ENCODE data around the gene GRK5.

The GRK5 gene

DNA sequence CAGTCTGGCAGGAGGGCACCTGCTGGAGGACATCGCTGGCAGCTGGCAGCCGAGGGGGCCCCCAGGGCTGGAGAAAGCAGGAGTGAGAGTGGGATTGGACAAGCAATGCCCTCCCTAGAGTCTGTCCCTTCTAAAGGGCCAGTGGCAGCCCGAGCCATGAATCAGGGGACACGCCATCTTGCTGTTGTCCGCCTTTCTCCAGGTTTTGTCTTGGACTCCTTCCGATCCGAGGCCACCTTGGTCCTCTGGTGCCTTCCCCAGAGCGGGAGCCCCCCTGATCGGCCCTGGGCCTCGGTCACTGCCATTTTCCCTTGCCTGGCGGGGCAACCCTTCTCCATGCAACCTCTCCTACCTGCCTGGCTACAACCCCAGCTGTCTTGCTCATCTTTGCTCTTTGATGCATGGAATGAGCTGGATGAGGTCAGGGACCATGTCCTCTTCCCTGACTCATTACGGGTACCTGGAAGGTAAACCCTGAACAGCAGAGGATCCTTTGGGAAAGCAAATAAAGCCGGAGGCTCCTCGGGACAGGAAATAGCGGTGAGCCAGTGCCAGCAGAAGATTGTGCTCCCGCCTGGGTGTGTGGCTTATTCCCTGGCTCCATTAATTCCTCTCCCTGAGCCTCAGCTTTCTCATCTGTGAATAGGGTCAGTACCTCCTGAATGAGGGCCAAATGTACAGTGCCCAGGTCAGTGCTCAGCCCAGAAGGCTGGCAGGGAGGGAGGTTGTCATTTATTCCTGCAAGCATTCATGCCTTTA lies 112.0 kb downstream of the GRK5 start:
- TF ChIP-seq, protein P1, sequence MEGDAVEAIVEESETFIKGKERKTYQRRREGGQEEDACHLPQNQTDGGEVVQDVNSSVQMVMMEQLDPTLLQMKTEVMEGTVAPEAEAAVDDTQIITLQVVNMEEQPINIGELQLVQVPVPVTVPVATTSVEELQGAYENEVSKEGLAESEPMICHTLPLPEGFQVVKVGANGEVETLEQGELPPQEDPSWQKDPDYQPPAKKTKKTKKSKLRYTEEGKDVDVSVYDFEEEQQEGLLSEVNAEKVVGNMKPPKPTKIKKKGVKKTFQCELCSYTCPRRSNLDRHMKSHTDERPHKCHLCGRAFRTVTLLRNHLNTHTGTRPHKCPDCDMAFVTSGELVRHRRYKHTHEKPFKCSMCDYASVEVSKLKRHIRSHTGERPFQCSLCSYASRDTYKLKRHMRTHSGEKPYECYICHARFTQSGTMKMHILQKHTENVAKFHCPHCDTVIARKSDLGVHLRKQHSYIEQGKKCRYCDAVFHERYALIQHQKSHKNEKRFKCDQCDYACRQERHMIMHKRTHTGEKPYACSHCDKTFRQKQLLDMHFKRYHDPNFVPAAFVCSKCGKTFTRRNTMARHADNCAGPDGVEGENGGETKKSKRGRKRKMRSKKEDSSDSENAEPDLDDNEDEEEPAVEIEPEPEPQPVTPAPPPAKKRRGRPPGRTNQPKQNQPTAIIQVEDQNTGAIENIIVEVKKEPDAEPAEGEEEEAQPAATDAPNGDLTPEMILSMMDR (IDR thresholded peaks at IDR 0.05; ENCODE audit: low read length, missing control alignments), result no peak
- no peak for DNase-seq (ENCODE audit: low read depth)
- H3K4me3 ChIP-seq (replicated peaks; ENCODE audit: low read depth, low read length), result no peak overlapping the region

DNA sequence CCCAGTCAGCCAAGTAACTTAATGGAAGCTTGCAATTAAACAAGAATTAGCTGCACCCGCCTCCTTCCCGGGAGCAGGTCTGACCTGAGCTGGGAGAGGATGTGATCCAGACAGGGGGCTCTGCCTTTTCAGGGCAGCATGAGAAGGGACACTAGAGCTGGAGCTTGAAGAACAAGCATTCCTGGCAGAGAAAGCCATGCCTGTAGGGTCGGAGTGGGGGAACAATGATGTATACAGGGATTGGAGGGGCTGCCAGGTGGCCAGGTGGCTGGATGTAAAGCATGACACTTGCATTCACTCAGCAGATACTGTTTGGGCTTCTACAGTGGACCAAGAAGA lies 112.5 kb downstream of the GRK5 start:
- TF ChIP-seq, protein P1 (IDR thresholded peaks at IDR 0.05; ENCODE audit: low read length, missing control alignments), result no peak
- no peak overlapping the region for H3K4me3 ChIP-seq (replicated peaks; ENCODE audit: low read depth, low read length)
- no peak for DNase-seq (ENCODE audit: low read depth)

DNA sequence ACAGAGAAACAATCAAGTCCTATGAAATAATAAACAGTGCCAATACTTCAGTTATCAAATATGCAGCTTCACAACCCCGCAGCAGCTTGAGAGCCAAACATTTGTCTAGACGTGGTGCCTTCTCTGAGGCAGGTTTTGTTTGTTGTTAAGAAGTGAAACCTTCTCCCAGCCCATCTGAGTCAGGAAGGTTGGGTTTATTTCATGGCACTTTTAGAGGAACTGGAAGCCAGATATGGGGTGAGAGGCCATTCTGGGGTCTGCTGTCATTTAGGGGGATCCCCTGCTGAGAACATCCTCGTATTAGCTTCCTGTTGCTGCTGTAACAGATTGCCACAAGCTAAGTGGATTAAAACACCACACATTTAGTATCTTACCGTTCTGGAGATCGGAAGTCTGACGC lies 113.6 kb downstream of the GRK5 start:
- H3K4me3 ChIP-seq (replicated peaks; ENCODE audit: low read depth, low read length), result no peak overlapping the region
- DNase-seq (ENCODE audit: low read depth), result no peak
- TF ChIP-seq, protein P1 (IDR thresholded peaks at IDR 0.05; ENCODE audit: low read length, missing control alignments), result no peak

DNA sequence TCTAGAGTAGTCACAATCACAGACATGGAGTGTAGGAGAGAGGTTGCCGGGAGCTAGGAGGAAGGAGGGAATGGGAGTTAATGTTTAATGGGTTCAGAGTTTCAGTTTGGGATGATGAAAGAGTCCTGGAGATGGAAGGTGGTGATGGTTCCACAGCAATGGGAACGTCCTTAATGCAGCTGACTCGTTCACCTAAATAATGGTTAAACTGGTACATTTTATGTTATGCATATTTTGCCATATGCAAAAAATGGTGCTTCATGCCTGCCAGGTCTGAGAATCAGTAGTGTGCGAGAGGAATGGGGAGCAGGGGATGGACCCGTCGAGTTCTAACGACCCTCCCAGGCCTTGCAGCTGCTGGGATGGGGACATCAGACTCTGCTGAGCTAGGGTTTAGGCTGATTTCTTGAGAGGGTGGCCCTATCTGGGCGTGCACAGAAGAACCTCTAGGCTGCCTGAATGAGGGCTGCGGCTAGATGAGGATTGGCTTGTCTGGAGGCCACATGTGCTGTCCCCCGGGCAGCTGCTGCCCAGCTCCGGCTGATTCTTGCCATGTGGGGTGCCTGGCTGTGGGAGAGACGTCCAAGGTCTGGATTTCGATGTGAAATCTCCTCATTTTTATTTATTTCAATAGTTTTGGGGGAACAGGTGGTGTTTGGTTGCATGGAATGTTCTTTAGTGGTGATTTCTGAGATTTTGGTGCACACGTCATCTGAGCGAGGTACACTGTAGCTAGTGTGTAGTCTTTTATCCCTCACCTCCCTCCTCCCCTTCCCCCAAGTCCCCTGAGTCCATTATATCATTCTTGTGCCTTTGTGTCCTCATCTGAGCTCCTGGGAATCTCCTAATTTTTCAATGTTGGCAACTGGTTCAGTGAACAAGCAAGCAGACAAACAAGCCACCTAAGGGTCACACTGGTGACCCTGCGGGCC lies 116.0 kb downstream of the GRK5 start:
- TF ChIP-seq, protein P1 (IDR thresholded peaks at IDR 0.05; ENCODE audit: low read length, missing control alignments), result no peak
- DNase-seq (ENCODE audit: low read depth), result no peak
- no peak overlapping the region for H3K4me3 ChIP-seq (replicated peaks; ENCODE audit: low read depth, low read length)

DNA sequence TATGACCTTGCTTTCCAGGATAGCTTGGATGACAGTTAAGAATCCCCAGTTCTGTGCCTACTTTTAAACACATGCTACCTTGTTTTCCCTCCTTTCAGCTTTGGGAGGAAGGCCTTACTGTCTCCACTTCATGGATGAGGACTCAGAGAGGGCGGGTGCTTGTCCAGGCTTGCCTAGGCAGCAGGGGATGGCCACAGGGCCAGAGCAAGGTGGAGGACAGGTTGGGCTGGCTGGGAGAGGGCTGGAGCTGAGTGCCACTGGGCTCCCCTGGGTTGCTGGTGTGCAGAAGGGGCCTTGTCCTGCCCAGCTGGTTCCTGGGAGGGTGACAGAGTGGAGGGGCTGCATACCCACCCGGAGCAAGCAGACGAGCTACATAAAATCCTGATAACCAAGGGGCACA lies 117.8 kb downstream of the GRK5 start:
- no peak for DNase-seq (ENCODE audit: low read depth)
- H3K4me3 ChIP-seq (replicated peaks; ENCODE audit: low read depth, low read length), result no peak overlapping the region
- TF ChIP-seq, protein P1 (IDR thresholded peaks at IDR 0.05; ENCODE audit: low read length, missing control alignments), result no peak

DNA sequence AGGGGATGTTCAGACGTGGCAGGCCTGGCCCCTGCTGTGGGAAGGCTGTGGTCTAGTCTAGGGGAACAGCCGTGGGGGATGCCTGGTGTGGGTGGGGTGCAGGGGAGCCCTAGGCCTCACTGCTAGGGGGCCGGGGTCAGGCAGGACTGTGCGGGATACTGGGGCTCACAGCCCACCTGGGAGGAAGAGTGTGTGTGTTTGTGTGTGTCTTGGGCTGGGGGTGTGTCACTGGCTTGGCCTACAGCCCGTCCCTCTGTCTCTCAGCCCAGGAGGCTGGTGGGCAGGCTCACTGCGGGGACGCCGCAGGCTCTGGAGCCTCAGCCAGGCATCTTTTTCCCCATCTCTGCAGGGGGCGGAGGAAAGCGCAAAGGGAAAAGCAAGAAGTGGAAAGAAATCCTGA lies 118.8 kb downstream of the GRK5 start:
- TF ChIP-seq, protein P1 (IDR thresholded peaks at IDR 0.05; ENCODE audit: low read length, missing control alignments), result no peak
- no peak overlapping the region for H3K4me3 ChIP-seq (replicated peaks; ENCODE audit: low read depth, low read length)
- DNase-seq (ENCODE audit: low read depth), result no peak

Data from fibroblast of pulmonary artery (primary cell).